Adrenal gland (tissue), 12 donors: Measurements from ENCODE around the gene AQP2. TPM values are rescaled to one million over a fixed set of nuclear protein-coding genes. Genes with fewer than 3 reads are reported as not detected.

Source experiments
- DNase-seq, 7 donors: peaks; one replicate each; pipeline ENCODE4 v3.0.0-alpha.2; 2019 to 2020
- H3K27ac ChIP-seq, 5 donors: fragments of 200-600 bp; sonication (generic) in 4 of 5; 1 replicate in 3 of 5; 2 replicates in 2 of 5; pipeline versions ENCODE4 v1.5.1 to v1.8.0; 2016 to 2020; ENCODE audit warnings: mild to moderate bottlenecking in 1 of 5
- H3K27me3 ChIP-seq: fragments of 200-600 bp; 2 replicates; pipeline ENCODE4 v1.8.0; 2021
- H3K36me3 ChIP-seq, 2 donors: fragments of 200-600 bp; replicated peaks in 1 of 2; 1 replicate in 1 of 2; 2 replicates in 1 of 2; pipeline versions ENCODE4 v1.5.1 to v1.8.0; 2018 to 2022
- H3K4me1 ChIP-seq, 2 donors: fragments of 200-600 bp; replicated peaks in 1 of 2; 1 replicate in 1 of 2; 2 replicates in 1 of 2; pipeline versions ENCODE4 v1.5.1 to v1.8.0; 2018 to 2021
- H3K4me3 ChIP-seq, 4 donors: fragments of 200-600 bp; sonication (generic) in 3 of 4; one replicate each; pipeline ENCODE4 v1.5.1; 2016 to 2018
- H3K9me3 ChIP-seq, 3 donors: fragments of 200-600 bp; sonication (generic) in 1 of 3; replicated peaks in 1 of 3; 1 replicate in 2 of 3; 2 replicates in 1 of 3; pipeline versions ENCODE4 v1.5.1 to v1.8.0; 2016 to 2021
- POLR2A ChIP-seq, 2 donors: fragments of 450-650 bp; IDR thresholded peaks; one replicate each; pipeline ENCODE4 v1.6.1; 2017; ENCODE audit warnings: antibody characterized with exemption in 2 of 2, mild to moderate bottlenecking in 2 of 2, moderate library complexity in 1 of 2
- WGBS, 4 donors: extraction: QIAGEN DNeasy Blood & Tissue Kit in 2 of 4; methylation state at CpG; one replicate each; pipeline versions ENCODE4 v1.1.5 to v1.1.7; 2013 to 2017; 5-methylcytosine and 5-hydroxymethylcytosine counted together
- intact Hi-C, 2 donors: fragments of 100-400 bp; cut with DNase I; formaldehyde crosslinking; loops; one replicate each; pipeline versions ENCODE4 v1.14.1 to v1.15.0; 2022 to 2023
- polyA plus RNA-seq, 3 donors: library from polyadenylated mRNA; stranded (reverse); fragments of 200-250 nt in 2 of 3; fragments of 350-450 nt in 1 of 3; fragmentation: Illumina TruSeq in 1 of 3; extraction: RNeasy Lipid Tissue Mini Kit (QIAGEN cat#74804) in 1 of 3; gene quantifications; one replicate each; pipeline ENCODE4 v1.2.3, GENCODE V29; 2013 to 2014
- total RNA-seq, 9 donors: library from RNA; depleted of rRNA in 4 of 9; stranded (reverse); fragments of >200 nt in 4 of 9; fragments of 120-200 nt in 1 of 9; fragmentation: NEBNext Ultra II Directional in 1 of 9; extraction: Animal tissue kit (Norgen Biotek cat#: 25700) in 1 of 9; gene quantifications; one replicate each; pipeline versions ENCODE4 v1.1.0 to v1.2.4, GENCODE V29; 2013 to 2023
- TF ChIP-seq, protein P1 (sequence below), 6 experiments: fragments of 450-650 bp in 4 of 6; fragments of 200-600 bp in 2 of 6; sonication (generic) in 1 of 6; IDR thresholded peaks; 1 replicate in 5 of 6; 2 replicates in 1 of 6; pipeline versions ENCODE4 v1.5.1 to v1.8.0; 2016 to 2021; ENCODE audit warnings: antibody characterized with exemption in 6 of 6, mild to moderate bottlenecking in 2 of 6, moderate library complexity in 1 of 6
- donor health status: healthy with polysubstance abuse.
- donor health status: Bipolar disorder and iron deficiency.
- donor health status: DM: yes; HTN: yes; CAD: no.
- donor health status: DM: no; HTN: no; CAD: no.
- donor health status: DM: no; HTN: no; CAD: no.
- donor health status: DM: yes; HTN: yes; CAD: no.

The AQP2 gene
- total and polyA plus RNA-seq, 12 donors, result 0.10 to 81.0 (median 2.4) TPM; not detected in 1

DNA sequence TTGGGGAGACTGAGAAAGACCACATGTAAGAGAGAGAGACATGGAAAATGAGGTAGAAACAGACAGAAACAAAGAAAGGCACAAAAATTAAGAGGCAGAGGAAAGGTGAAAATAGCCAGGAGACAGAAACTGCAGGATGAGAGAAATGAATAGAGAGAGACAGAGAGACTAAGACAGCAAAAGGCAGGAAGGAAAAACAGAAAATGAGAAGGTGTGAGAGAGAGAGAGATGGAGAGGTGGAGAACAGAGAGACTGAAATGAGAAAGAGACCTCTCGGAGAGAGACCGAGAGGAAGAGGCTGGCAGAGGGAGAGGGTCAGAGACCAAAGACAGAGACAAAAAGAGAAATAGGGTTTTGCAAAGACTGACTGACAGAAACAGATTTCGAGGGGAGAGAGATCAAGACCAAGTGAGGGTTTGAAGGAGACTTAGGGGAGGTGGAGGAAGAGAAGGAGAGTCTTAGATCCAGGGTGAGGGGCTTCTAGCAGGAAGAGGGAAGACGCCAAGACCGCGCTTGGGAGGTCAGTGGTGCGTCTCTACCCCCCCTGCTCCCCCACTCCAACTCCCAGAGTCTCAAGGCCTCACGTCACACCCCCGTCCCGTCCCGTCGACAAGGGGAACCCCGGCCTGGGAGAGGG lies 10.1 kb downstream of the AQP2 start:
- no peak overlapping the region for H3K27ac ChIP-seq
- H3K4me3 ChIP-seq, result no peak overlapping the region
- no peaks in the 10 kb centered on the region for H3K36me3 ChIP-seq
- TF ChIP-seq, protein P1, sequence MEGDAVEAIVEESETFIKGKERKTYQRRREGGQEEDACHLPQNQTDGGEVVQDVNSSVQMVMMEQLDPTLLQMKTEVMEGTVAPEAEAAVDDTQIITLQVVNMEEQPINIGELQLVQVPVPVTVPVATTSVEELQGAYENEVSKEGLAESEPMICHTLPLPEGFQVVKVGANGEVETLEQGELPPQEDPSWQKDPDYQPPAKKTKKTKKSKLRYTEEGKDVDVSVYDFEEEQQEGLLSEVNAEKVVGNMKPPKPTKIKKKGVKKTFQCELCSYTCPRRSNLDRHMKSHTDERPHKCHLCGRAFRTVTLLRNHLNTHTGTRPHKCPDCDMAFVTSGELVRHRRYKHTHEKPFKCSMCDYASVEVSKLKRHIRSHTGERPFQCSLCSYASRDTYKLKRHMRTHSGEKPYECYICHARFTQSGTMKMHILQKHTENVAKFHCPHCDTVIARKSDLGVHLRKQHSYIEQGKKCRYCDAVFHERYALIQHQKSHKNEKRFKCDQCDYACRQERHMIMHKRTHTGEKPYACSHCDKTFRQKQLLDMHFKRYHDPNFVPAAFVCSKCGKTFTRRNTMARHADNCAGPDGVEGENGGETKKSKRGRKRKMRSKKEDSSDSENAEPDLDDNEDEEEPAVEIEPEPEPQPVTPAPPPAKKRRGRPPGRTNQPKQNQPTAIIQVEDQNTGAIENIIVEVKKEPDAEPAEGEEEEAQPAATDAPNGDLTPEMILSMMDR (IDR thresholded peaks at IDR 0.05), result no peak
- no peak for TF ChIP-seq POLR2A (IDR thresholded peaks at IDR 0.05)
- H3K27me3 ChIP-seq, result peaks cover 2% of the 10 kb centered on the region
- peaks cover 0 to 4% of the 10 kb centered on the region in 2 donors for H3K4me1 ChIP-seq
- intact Hi-C loops, result loop anchor here in 1 of 2 donors (10.0 kb wide), 1 partner anchor 96 kb away; no protein-coding TSS in a partner anchor
- no peak for DNase-seq
- no peaks in the 10 kb centered on the region for H3K9me3 ChIP-seq
- WGBS, 4 donors, result 34 to 60% (median 50%) methylated on average over 7 to 13 of the region's 13 CpGs

GRCh38 chr12:49961111-49961922 lies 10.8 kb downstream of the AQP2 start, which contains the start of gene AQP5:
Gene AQP5, plus strand, starts transcription at chr12:49961872. Its CDS starts 146 bp downstream, at chr12:49962018.
- H3K4me1 ChIP-seq, result peaks cover 0 to 4% of the 10 kb centered on the region in 2 donors
- whole genome bisulfite sequencing, 4 donors, result 3 to 10% (median 4%) methylated on average over 12 to 100 of the region's 111 CpGs

GRCh38 chr12:49961993-49962764 lies 11.6 kb downstream of the AQP2 start:
- H3K27me3 ChIP-seq, result no peaks in the 10 kb centered on the region
- intact Hi-C loops, result loop anchor here in 1 of 2 donors (10.0 kb wide), 1 partner anchor 97 kb away; no protein-coding TSS in a partner anchor

More at GRCh38 chr12:49961111-49961922, 10.8 kb downstream of the AQP2 start, which contains the start of gene AQP5:
- TF ChIP-seq, protein P1 (IDR thresholded peaks at IDR 0.05), result no peak
- no peak for TF ChIP-seq POLR2A (IDR thresholded peaks at IDR 0.05)
- intact Hi-C loops, result loop anchor here in 1 of 2 donors (10.0 kb wide), 1 partner anchor 97 kb away; no protein-coding TSS in a partner anchor
- Histone ChIP-seq H3K27me3 (no peaks in the 10 kb centered on the region), H3K9me3 (no peaks in the 10 kb centered on the region), H3K27ac (peak within 1 kb of the TSS in 1 of 5 donors; percentile 34), H3K4me3 (peak within 1 kb of the TSS in 1 of 4 donors; percentile 48), H3K36me3 (no peaks in the 10 kb centered on the region)
- no peak for DNase-seq

More at GRCh38 chr12:49961993-49962764, 11.6 kb downstream of the AQP2 start:
- H3K27ac ChIP-seq, result peak overlapping the region in 1 of 5 donors; percentile 34
- peaks cover 0 to 7% of the 10 kb centered on the region in 2 donors for H3K4me1 ChIP-seq
- no peaks in the 10 kb centered on the region for H3K36me3 ChIP-seq
- TF ChIP-seq POLR2A (IDR thresholded peaks at IDR 0.05), result no peak
- TF ChIP-seq, protein P1 (IDR thresholded peaks at IDR 0.05), result no peak
- no peak for DNase-seq
- 60 to 80% (median 72%) methylated on average over 17 to 37 of the region's 37 CpGs for WGBS, 4 donors
- no peak overlapping the region for H3K4me3 ChIP-seq
- no peaks in the 10 kb centered on the region for H3K9me3 ChIP-seq
